KBM-7 (cell line): Measurements from ENCODE around the gene GNG4.
"Not testable (repeated sequence)": the region's sequence is repeated elsewhere in the genome, so short reads cannot be mapped to it uniquely, and the experiment has no call there.

Source experiments
- DNase-seq: peaks from one replicate; pipeline ENCODE4 v3.0.0-alpha.2; 2015
- in situ Hi-C: fragments of 300-500 bp; cut with MboI; formaldehyde crosslinking; loops from 2 replicates; pipeline ENCODE4 v1.14.3; 2020; ENCODE audit warnings: low sequenced_read_pairs, low pct_unique_long_range_greater_than_20kb, mixed read lengths

Gene GNG4

GRCh38 chr1:235597867-235598553 lies 51.6 kb downstream of the GNG4 start:
- in situ Hi-C loops, result no loop called here

GRCh38 chr1:235595079-235595478 lies 54.5 kb downstream of the GNG4 start:
- no peak for DNase-seq
- in situ Hi-C loops, result no loop called here

More at GRCh38 chr1:235597867-235598553, 51.6 kb downstream of the GNG4 start:
- DNase-seq, result peak; percentile 31

GRCh38 chr1:235594281-235594895 lies 55.2 kb downstream of the GNG4 start:
- DNase-seq, in situ Hi-C loops: not testable (repeated sequence)

- in situ Hi-C loops, result no loop called here
- DNase-seq, result peak; percentile 40
These were observed 60.6 kb downstream of the GNG4 start for GRCh38 chr1:235588916-235589515.

GRCh38 chr1:235588156-235588555 lies 61.4 kb downstream of the GNG4 start:
- in situ Hi-C loops, result no loop called here
- no peak for DNase-seq

- in situ Hi-C loops, result no loop called here
- DNase-seq, result no peak
These were observed 62.6 kb downstream of the GNG4 start for GRCh38 chr1:235586992-235587391.

GRCh38 chr1:235586413-235586812 lies 63.2 kb downstream of the GNG4 start:
- in situ Hi-C loops, result no loop called here
- DNase-seq, result no peak

- in situ Hi-C loops, result no loop called here
- no peak for DNase-seq
These were observed 64.6 kb downstream of the GNG4 start for GRCh38 chr1:235584973-235585372.

- no peak for DNase-seq
- in situ Hi-C loops, result no loop called here
These were observed 66.0 kb downstream of the GNG4 start for GRCh38 chr1:235583511-235584001.

GRCh38 chr1:235582130-235582529 lies 67.5 kb downstream of the GNG4 start:
- in situ Hi-C loops, result no loop called here
- no peak for DNase-seq

GRCh38 chr1:235579891-235580290 lies 69.7 kb downstream of the GNG4 start:
- in situ Hi-C loops, result no loop called here
- DNase-seq, result no peak

GRCh38 chr1:235575597-235575996 lies 74.0 kb downstream of the GNG4 start:
- in situ Hi-C loops, result no loop called here

GRCh38 chr1:235573880-235574279 lies 75.7 kb downstream of the GNG4 start:
- in situ Hi-C loops, result no loop called here
- no peak for DNase-seq

More at GRCh38 chr1:235575597-235575996, 74.0 kb downstream of the GNG4 start:
- no peak for DNase-seq

GRCh38 chr1:235572971-235573370 lies 76.6 kb downstream of the GNG4 start:
- in situ Hi-C loops, DNase-seq: not testable (repeated sequence)

- no peak for DNase-seq
- in situ Hi-C loops, result no loop called here
These were observed 78.1 kb downstream of the GNG4 start for GRCh38 chr1:235571482-235571881.

- in situ Hi-C loops, result no loop called here
- peak; percentile 85 for DNase-seq
These were observed 81.6 kb downstream of the GNG4 start for GRCh38 chr1:235567812-235568503.

GRCh38 chr1:235566084-235566483 lies 83.5 kb downstream of the GNG4 start:
- no peak for DNase-seq
- in situ Hi-C loops, result no loop called here

GRCh38 chr1:235563513-235564061 lies 86.0 kb downstream of the GNG4 start:
- in situ Hi-C loops, result no loop called here
- peak; percentile 29 for DNase-seq

GRCh38 chr1:235562589-235562988 lies 87.0 kb downstream of the GNG4 start:
- no peak for DNase-seq
- in situ Hi-C loops, result no loop called here
